ENCODE data around the gene SMOC1.

SMOC1 gene, protein sequence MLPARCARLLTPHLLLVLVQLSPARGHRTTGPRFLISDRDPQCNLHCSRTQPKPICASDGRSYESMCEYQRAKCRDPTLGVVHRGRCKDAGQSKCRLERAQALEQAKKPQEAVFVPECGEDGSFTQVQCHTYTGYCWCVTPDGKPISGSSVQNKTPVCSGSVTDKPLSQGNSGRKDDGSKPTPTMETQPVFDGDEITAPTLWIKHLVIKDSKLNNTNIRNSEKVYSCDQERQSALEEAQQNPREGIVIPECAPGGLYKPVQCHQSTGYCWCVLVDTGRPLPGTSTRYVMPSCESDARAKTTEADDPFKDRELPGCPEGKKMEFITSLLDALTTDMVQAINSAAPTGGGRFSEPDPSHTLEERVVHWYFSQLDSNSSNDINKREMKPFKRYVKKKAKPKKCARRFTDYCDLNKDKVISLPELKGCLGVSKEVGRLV

GRCh38 chr14:69879175-69880043 lies at the start of gene SMOC1:
Gene SMOC1 (plus strand): TSS chr14:69879416. CDS start chr14:69879679, 263 bp downstream.
- no peaks in the 10 kb centered on the region for H3K36me3 Mint-ChIP-seq
- peaks cover 2% of the 10 kb centered on the region for H3K4me1 Mint-ChIP-seq
- H3K4me3 Mint-ChIP-seq: no peak within 1 kb of the TSS
- no peak for ATAC-seq (ENCODE audit: low read depth)
- no peak for DNase-seq (ENCODE audit: low spot score in 2 of 2)
- no peak within 1 kb of the TSS for H3K27ac Mint-ChIP-seq
- peaks cover 15% of the 10 kb centered on the region for H3K27me3 Mint-ChIP-seq
- no peaks in the 10 kb centered on the region for H3K9me3 Mint-ChIP-seq

DNA sequence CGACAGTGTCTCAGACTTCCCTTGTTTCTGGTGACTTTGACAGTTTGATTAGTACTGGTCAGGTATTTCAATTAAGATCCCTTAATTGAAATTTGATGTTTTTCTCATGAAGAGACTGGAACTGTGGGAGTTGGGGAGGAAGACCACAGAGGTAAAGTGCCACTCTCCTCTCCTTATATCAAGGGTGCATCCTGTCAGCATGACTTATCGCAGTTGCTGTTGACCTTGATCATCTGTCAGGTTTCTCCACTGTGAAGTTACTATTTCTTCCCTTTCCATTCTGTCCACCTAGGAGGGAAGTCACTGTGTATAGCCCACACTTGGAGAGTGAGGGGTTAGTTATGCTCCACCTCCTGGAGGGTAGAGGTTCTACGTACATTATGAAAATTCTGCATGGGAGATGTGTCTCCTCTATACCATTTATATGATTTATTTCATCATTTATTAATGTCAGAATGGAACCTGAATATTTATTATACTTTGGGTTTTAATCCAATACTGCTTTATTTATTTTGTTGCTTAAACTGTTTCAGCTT lies 40.3 kb upstream of the SMOC1 start:
- DNase-seq (ENCODE audit: low spot score in 2 of 2): no peak
- no peak overlapping the region for H3K27ac Mint-ChIP-seq
- H3K27me3 Mint-ChIP-seq: peaks cover 7% of the 10 kb centered on the region
- no peak overlapping the region for H3K4me3 Mint-ChIP-seq
- no peaks in the 10 kb centered on the region for H3K9me3 Mint-ChIP-seq
- H3K4me1 Mint-ChIP-seq: no peaks in the 10 kb centered on the region
- ATAC-seq (ENCODE audit: low read depth): no peak
- H3K36me3 Mint-ChIP-seq: no peaks in the 10 kb centered on the region

DNA sequence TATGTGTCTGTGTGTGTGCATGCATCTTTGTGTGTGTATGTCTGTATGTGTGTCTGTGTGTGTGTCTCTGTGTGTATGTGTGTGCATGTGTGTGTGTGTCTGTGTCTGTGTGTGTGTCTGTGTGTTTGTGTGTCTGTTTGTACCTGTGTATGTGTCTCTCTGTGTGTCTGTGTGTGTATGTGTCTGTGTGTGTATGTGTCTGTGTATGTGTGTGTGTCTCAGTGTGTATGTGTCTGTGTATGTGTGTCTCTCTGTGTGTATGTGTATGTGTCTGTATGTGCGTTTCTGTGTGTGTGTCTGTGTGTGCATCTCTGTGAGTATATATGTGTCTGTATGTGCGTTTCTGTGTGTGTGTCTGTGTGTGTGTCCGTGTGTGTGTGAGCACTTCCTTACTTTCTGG lies 39.6 kb upstream of the SMOC1 start:
- Mint-ChIP-seq H3K4me1 (no peaks in the 10 kb centered on the region), H3K27me3 (peaks cover 7% of the 10 kb centered on the region), H3K9me3 (no peaks in the 10 kb centered on the region), H3K4me3 (no peak overlapping the region), H3K27ac (no peak overlapping the region), H3K36me3 (no peaks in the 10 kb centered on the region)
- no peak for DNase-seq (ENCODE audit: low spot score in 2 of 2)
- ATAC-seq (ENCODE audit: low read depth): no peak

- H3K9me3 Mint-ChIP-seq: no peaks in the 10 kb centered on the region
- peaks cover 6% of the 10 kb centered on the region for H3K27me3 Mint-ChIP-seq
- H3K4me1 Mint-ChIP-seq: no peaks in the 10 kb centered on the region
- ATAC-seq (ENCODE audit: low read depth) (no peak), DNase-seq (ENCODE audit: low spot score in 2 of 2) (no peak)
- H3K36me3 Mint-ChIP-seq: no peaks in the 10 kb centered on the region
- no peak overlapping the region for H3K27ac Mint-ChIP-seq
- no peak overlapping the region for H3K4me3 Mint-ChIP-seq
Observed at GRCh38 chr14:69841656-69842055, 37.6 kb upstream of the SMOC1 start.

DNA sequence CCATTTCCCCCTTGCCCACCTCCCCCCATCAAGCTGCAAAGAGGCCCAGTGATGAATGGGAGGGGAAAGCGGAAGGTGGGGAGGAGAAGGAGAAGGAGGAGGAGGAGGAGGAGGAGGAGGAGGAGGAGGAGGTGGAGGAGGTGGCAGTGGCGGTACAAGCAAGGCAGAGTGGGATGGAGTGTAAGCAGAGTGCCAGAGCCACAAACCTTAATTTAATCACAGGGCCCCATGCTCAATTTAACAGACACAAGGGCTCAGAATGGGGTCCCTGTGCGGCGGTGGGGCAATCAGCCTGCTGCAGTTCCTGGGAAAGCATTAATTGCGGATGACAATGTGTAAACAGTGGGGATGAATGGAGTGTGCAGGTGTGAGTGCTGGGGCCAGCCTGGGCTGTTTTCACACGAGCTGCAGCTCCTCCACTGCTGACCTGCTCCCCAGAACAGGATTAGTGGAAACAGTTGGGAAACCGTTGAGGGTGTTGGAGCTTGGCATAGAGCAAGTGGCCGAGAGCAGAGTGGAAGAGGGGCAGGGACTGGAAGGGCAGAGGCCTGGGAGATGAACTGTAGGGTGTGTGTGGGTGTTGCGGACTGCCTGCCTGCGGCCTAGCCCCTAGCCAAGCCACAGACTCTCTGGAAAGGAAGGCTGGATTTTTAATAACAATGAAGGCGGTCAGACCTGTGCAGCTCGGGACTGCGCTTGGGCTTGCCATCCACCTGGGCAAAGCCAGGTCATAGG lies 36.4 kb upstream of the SMOC1 start:
- peaks cover 8% of the 10 kb centered on the region for H3K27me3 Mint-ChIP-seq
- H3K27ac Mint-ChIP-seq: no peak overlapping the region
- H3K36me3 Mint-ChIP-seq: no peaks in the 10 kb centered on the region
- DNase-seq (ENCODE audit: low spot score in 2 of 2) (no peak), ATAC-seq (ENCODE audit: low read depth) (no peak)
- no peaks in the 10 kb centered on the region for H3K9me3 Mint-ChIP-seq
- no peak overlapping the region for H3K4me3 Mint-ChIP-seq
- H3K4me1 Mint-ChIP-seq: no peaks in the 10 kb centered on the region

DNA sequence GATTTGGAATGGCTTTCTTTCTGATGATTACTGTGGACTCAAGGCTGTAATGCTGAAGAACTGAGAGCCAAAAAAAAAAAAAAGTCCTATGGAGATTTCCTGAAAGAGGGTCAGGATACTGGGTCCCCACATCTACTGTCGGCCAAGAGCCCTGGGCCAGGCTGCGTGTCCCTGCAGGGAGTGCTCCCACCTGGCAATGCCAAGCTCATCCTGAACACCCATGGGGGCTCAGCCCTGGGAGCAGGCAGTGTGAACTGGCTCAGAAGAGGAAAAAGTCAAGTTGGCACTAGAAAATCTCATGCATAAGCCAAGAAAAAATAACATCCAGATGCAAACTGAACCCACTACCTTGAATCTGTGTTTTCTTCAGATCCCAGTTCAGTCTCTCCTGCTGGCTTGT lies 35.0 kb upstream of the SMOC1 start:
- Mint-ChIP-seq H3K4me1 (no peaks in the 10 kb centered on the region), H3K27ac (no peak overlapping the region), H3K27me3 (peaks cover 8% of the 10 kb centered on the region), H3K36me3 (no peaks in the 10 kb centered on the region), H3K9me3 (no peaks in the 10 kb centered on the region), H3K4me3 (no peak overlapping the region)
- DNase-seq (ENCODE audit: low spot score in 2 of 2) (no peak), ATAC-seq (ENCODE audit: low read depth) (no peak)

DNA sequence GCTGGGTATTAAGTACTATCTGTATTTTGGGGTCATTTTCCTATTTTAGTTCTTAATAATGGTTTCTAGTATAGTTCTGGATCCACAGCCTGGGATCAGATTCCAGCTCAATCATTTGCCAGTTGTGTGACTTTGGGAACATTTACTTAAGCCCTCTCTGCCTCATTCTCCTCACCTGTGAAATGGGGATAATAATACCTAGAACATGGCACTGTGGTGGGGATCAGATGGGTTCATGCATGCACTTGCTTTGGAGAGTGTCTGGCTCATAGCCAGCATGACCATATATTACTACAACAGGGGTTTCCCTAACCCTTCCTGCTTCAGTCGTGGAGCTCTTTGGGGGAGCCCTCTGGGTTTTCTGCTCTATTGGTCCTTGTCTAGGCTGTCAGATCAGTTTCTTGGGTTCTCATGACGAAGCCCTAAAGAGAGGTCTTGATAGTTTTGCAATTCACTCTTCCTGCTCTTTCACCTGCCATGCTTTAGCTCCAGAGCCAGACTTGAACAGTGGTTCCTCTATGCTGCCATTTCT lies 34.1 kb upstream of the SMOC1 start:
- Mint-ChIP-seq H3K27me3 (peaks cover 10% of the 10 kb centered on the region), H3K4me1 (no peaks in the 10 kb centered on the region)

GRCh38 chr14:69845787-69846186 lies 33.4 kb upstream of the SMOC1 start:
- H3K27me3 Mint-ChIP-seq: peaks cover 10% of the 10 kb centered on the region
- H3K27ac Mint-ChIP-seq: no peak overlapping the region
- H3K36me3 Mint-ChIP-seq: no peaks in the 10 kb centered on the region
- H3K9me3 Mint-ChIP-seq: no peaks in the 10 kb centered on the region
- no peaks in the 10 kb centered on the region for H3K4me1 Mint-ChIP-seq
- no peak overlapping the region for H3K4me3 Mint-ChIP-seq
- no peak for ATAC-seq (ENCODE audit: low read depth)
- no peak for DNase-seq (ENCODE audit: low spot score in 2 of 2)

More for the DNA sequence above, 34.1 kb upstream of the SMOC1 start:
- H3K36me3 Mint-ChIP-seq: no peaks in the 10 kb centered on the region
- no peak overlapping the region for H3K4me3 Mint-ChIP-seq
- no peaks in the 10 kb centered on the region for H3K9me3 Mint-ChIP-seq
- H3K27ac Mint-ChIP-seq: no peak overlapping the region
- DNase-seq (ENCODE audit: low spot score in 2 of 2): no peak
- ATAC-seq (ENCODE audit: low read depth): no peak

DNA sequence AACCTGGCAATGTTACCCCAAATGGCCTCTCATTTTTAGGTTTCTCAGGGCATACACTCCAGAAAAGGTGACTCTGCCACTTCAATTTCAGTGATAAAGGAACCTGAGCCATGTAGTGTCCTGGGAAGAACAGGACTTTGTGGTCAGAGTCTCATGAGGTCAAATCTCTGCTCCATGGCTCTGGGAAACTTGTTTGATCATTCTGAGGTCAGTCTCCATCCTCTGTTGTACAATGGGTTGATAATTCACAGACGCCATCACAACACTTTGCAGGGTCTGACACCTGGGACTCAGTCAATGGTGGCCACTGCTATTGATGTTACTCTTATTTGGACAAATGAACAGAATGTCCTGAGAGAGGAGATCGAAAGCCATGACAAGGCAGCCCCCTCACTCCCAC lies 31.1 kb upstream of the SMOC1 start:
- no peak for DNase-seq (ENCODE audit: low spot score in 2 of 2)
- Mint-ChIP-seq H3K4me3 (no peak overlapping the region), H3K27ac (no peak overlapping the region), H3K9me3 (no peaks in the 10 kb centered on the region), H3K36me3 (no peaks in the 10 kb centered on the region), H3K27me3 (peaks cover 10% of the 10 kb centered on the region), H3K4me1 (no peaks in the 10 kb centered on the region)
- ATAC-seq (ENCODE audit: low read depth): no peak

GRCh38 chr14:69848903-69849391 lies 30.3 kb upstream of the SMOC1 start:
- H3K27me3 Mint-ChIP-seq: peaks cover 6% of the 10 kb centered on the region
- no peaks in the 10 kb centered on the region for H3K4me1 Mint-ChIP-seq
- H3K27ac Mint-ChIP-seq: no peak overlapping the region
- no peaks in the 10 kb centered on the region for H3K36me3 Mint-ChIP-seq
- no peak for ATAC-seq (ENCODE audit: low read depth)
- H3K9me3 Mint-ChIP-seq: no peaks in the 10 kb centered on the region
- DNase-seq (ENCODE audit: low spot score in 2 of 2): no peak
- H3K4me3 Mint-ChIP-seq: no peak overlapping the region

GRCh38 chr14:69850086-69850735 lies 29.0 kb upstream of the SMOC1 start:
- Mint-ChIP-seq H3K27ac (no peak overlapping the region), H3K4me1 (no peaks in the 10 kb centered on the region), H3K27me3 (peaks cover 8% of the 10 kb centered on the region), H3K4me3 (no peak overlapping the region), H3K36me3 (no peaks in the 10 kb centered on the region), H3K9me3 (no peaks in the 10 kb centered on the region)
- DNase-seq (ENCODE audit: low spot score in 2 of 2) (no peak), ATAC-seq (ENCODE audit: low read depth) (no peak)

- H3K27ac Mint-ChIP-seq: no peak overlapping the region
- no peak for DNase-seq (ENCODE audit: low spot score in 2 of 2)
- H3K36me3 Mint-ChIP-seq: no peaks in the 10 kb centered on the region
- H3K27me3 Mint-ChIP-seq: peaks cover 8% of the 10 kb centered on the region
- no peaks in the 10 kb centered on the region for H3K9me3 Mint-ChIP-seq
- ATAC-seq (ENCODE audit: low read depth): no peak
- no peak overlapping the region for H3K4me3 Mint-ChIP-seq
- H3K4me1 Mint-ChIP-seq: no peaks in the 10 kb centered on the region
Observed at GRCh38 chr14:69850736-69851112, 28.5 kb upstream of the SMOC1 start.

Data from memory B cell (primary cell).